NT2/D1 (cell line): ENCODE results near the gene HOMEZ.

Experiments used
- SUZ12 ChIP-seq: IDR thresholded peaks from 2 replicates; pipeline ENCODE4 v1.6.1; 2011; ENCODE audit not compliant: insufficient read length, insufficient read depth; ENCODE audit errors: extremely low read depth
- YY1 ChIP-seq: IDR thresholded peaks from 2 replicates; pipeline ENCODE4 v1.6.1; 2011; ENCODE audit not compliant: insufficient read length, insufficient read depth
- ZNF274 ChIP-seq: IDR thresholded peaks from 2 replicates; pipeline ENCODE4 v1.6.1; 2011; ENCODE audit warnings: mild to moderate bottlenecking, low read depth, low read length

GRCh38 chr14:23277189-23277588 lies 8.7 kb downstream of the HOMEZ start:
- TF ChIP-seq ZNF274 (no peak), YY1 (no peak), SUZ12 (no peak)
